WTC11 (cell line): Measurements from ENCODE around the gene GGT6. TPM values are rescaled to one million over a fixed set of nuclear protein-coding genes. Genes with fewer than 3 reads are reported as not detected.

Experiments
- ATAC-seq: fragments of 200-7000 bp; cut with Tn5 transposase; 2 replicates; pipeline ENCODE4 v1.10.0; 2021; ENCODE audit warnings: mild to moderate bottlenecking, moderate library complexity
- CTCF ChIA-PET: fragments of 300-600 bp; sonication (Branson Sonifier 250); formaldehyde crosslinking; loops from one replicate; lab custom pipeline; 2021; ENCODE audit warnings: antibody characterized with exemption; lab: Charles Lee
- POLR2A ChIA-PET: fragments of 350-600 bp; sonication (Branson Sonifier 250); formaldehyde crosslinking; loops from one replicate; lab custom pipeline; 2021; ENCODE audit warnings: antibody characterized with exemption; lab: Charles Lee
- DNase-seq: peaks from one replicate; pipeline ENCODE4 v3.0.0; 2021; ENCODE audit warnings: low spot score
- H3K27ac Mint-ChIP-seq: 2 replicates; pipeline ENCODE4 v1.8.0; 2021; ENCODE audit warnings: mixed read lengths
- H3K27me3 Mint-ChIP-seq: 2 replicates; pipeline ENCODE4 v1.8.0; 2021; ENCODE audit warnings: low read depth, mild to moderate bottlenecking, moderate library complexity, mixed read lengths
- H3K36me3 Mint-ChIP-seq: 2 replicates; pipeline ENCODE4 v1.8.0; 2021; ENCODE audit warnings: mixed read lengths
- H3K4me1 Mint-ChIP-seq: 2 replicates; pipeline ENCODE4 v1.8.0; 2022; ENCODE audit warnings: mixed read lengths
- H3K4me3 Mint-ChIP-seq: 2 replicates; pipeline ENCODE4 v1.8.0; 2021; ENCODE audit warnings: mild to moderate bottlenecking, moderate library complexity, mixed read lengths
- H3K9me3 Mint-ChIP-seq: 2 replicates; pipeline ENCODE4 v1.8.0; 2021; ENCODE audit warnings: mixed read lengths
- AR ChIP-seq: fragments of 250-450 bp; sonication (Bioruptor Pico); IDR thresholded peaks from 2 replicates; pipeline ENCODE4 v1.9.0; 2021; ENCODE audit warnings: mild to moderate bottlenecking
- ATF3 ChIP-seq: sonication (generic); formaldehyde crosslinking; conservative IDR thresholded peaks from 2 replicates; pipeline ENCODE4 v1.8.1; 2022; ENCODE audit warnings: mild to moderate bottlenecking, missing genetic modification reagents
- CREM ChIP-seq: sonication (generic); formaldehyde crosslinking; IDR thresholded peaks from 2 replicates; pipeline ENCODE4 v1.8.1; 2022; ENCODE audit warnings: mild to moderate bottlenecking, missing genetic modification reagents, moderate library complexity
- EMX1 ChIP-seq: fragments of 250-450 bp; sonication (Bioruptor Pico); IDR thresholded peaks from 2 replicates; pipeline ENCODE4 v1.8.0; 2021; ENCODE audit warnings: mild to moderate bottlenecking
- ETV6 ChIP-seq: sonication (generic); formaldehyde crosslinking; IDR thresholded peaks from 2 replicates; pipeline ENCODE4 v1.8.1; 2022; ENCODE audit warnings: mild to moderate bottlenecking, missing genetic modification reagents
- GABPB1 ChIP-seq: sonication (generic); formaldehyde crosslinking; IDR thresholded peaks from 2 replicates; pipeline ENCODE4 v1.8.1; 2023; ENCODE audit warnings: mild to moderate bottlenecking, missing genetic modification reagents
- GTF2I ChIP-seq: fragments of 250-450 bp; sonication (Bioruptor Pico); conservative IDR thresholded peaks from 2 replicates; pipeline ENCODE4 v1.4.0; 2021; ENCODE audit warnings: mild to moderate bottlenecking
- MYBL2 ChIP-seq: sonication (generic); formaldehyde crosslinking; IDR thresholded peaks from 2 replicates; pipeline ENCODE4 v1.8.1; 2023; ENCODE audit warnings: mild to moderate bottlenecking, moderate library complexity, missing genetic modification reagents
- NR1H2 ChIP-seq: sonication (generic); formaldehyde crosslinking; IDR thresholded peaks from 2 replicates; pipeline ENCODE4 v1.9.0; 2021; ENCODE audit warnings: mild to moderate bottlenecking, moderate library complexity, missing genetic modification reagents
- PRRX2 ChIP-seq: fragments of 250-450 bp; sonication (Bioruptor Pico); IDR thresholded peaks from 2 replicates; pipeline ENCODE4 v1.8.0; 2021; ENCODE audit warnings: mild to moderate bottlenecking
- RELA ChIP-seq: sonication (generic); formaldehyde crosslinking; IDR thresholded peaks from 2 replicates; pipeline ENCODE4 v1.8.1; 2022; ENCODE audit warnings: missing genetic modification reagents, mild to moderate bottlenecking, borderline replicate concordance
- SP1 ChIP-seq: sonication (generic); formaldehyde crosslinking; conservative IDR thresholded peaks from 2 replicates; pipeline ENCODE4 v1.8.1; 2022; ENCODE audit warnings: missing genetic modification reagents
- USF2 ChIP-seq: sonication (generic); formaldehyde crosslinking; IDR thresholded peaks from 2 replicates; pipeline ENCODE4 v1.8.1; 2023; ENCODE audit warnings: mild to moderate bottlenecking, missing genetic modification reagents, moderate library complexity
- ZBTB21 ChIP-seq: sonication (generic); formaldehyde crosslinking; IDR thresholded peaks from 2 replicates; pipeline ENCODE4 v1.8.1; 2023; ENCODE audit warnings: mild to moderate bottlenecking, missing genetic modification reagents, borderline replicate concordance
- ZNF396 ChIP-seq: fragments of 250-450 bp; sonication (Bioruptor Pico); IDR thresholded peaks from 2 replicates; pipeline ENCODE4 v1.8.0; 2021; ENCODE audit warnings: mild to moderate bottlenecking, moderate library complexity, borderline replicate concordance
- ZNF423 ChIP-seq: fragments of 250-450 bp; sonication (Bioruptor Pico); IDR thresholded peaks from 2 replicates; pipeline ENCODE4 v2.1.2; 2022; ENCODE audit warnings: mild to moderate bottlenecking, moderate library complexity
- ZNF425 ChIP-seq: fragments of 250-450 bp; sonication (Bioruptor Pico); conservative IDR thresholded peaks from 2 replicates; pipeline ENCODE4 v1.9.0; 2021; ENCODE audit warnings: mild to moderate bottlenecking
- total RNA-seq: library from RNA; stranded (reverse); gene quantifications from 3 replicates; pipeline ENCODE4 v1.2.3, GENCODE V29; 2021
- TF ChIP-seq, protein P1 (sequence below): fragments of 250-450 bp; sonication (Bioruptor Pico); IDR thresholded peaks from 2 replicates; pipeline ENCODE4 v1.9.0; 2021; ENCODE audit warnings: mild to moderate bottlenecking
- TF ChIP-seq, protein P2 (sequence below): sonication (generic); formaldehyde crosslinking; IDR thresholded peaks from 2 replicates; pipeline ENCODE4 v1.8.1; 2023; ENCODE audit warnings: mild to moderate bottlenecking, moderate library complexity, missing genetic modification reagents

Gene GGT6
- total RNA-seq, 1 experiment from 2014 or later, result 0.07 TPM

GRCh38 chr17:4530799-4531730, 29.3 kb downstream of the GGT6 start:
- DNase-seq, result no peak
- H3K27me3 Mint-ChIP-seq, result peaks cover 88% of the 10 kb centered on the region
- H3K36me3 Mint-ChIP-seq, result no peaks in the 10 kb centered on the region
- no peak overlapping the region for H3K4me3 Mint-ChIP-seq
- CTCF ChIA-PET, result no interaction called here
- POLR2A ChIA-PET, result interaction anchor here (0.6 kb wide), 1 partner anchor 895 kb away, joined by 6 read pairs; the partner anchor contains the start of genes CTNS and SHPK
- H3K27ac Mint-ChIP-seq, result no peak overlapping the region
- no peaks in the 10 kb centered on the region for H3K9me3 Mint-ChIP-seq
- ATAC-seq, result no peak
- H3K4me1 Mint-ChIP-seq, result peaks cover 16% of the 10 kb centered on the region
- TF ChIP-seq ATF3 (CRISPR knock-in tag) (no peak), PRRX2 (CRISPR knock-in tag) (no peak)
- TF ChIP-seq, all 79 proteins: peak for 0

DNA sequence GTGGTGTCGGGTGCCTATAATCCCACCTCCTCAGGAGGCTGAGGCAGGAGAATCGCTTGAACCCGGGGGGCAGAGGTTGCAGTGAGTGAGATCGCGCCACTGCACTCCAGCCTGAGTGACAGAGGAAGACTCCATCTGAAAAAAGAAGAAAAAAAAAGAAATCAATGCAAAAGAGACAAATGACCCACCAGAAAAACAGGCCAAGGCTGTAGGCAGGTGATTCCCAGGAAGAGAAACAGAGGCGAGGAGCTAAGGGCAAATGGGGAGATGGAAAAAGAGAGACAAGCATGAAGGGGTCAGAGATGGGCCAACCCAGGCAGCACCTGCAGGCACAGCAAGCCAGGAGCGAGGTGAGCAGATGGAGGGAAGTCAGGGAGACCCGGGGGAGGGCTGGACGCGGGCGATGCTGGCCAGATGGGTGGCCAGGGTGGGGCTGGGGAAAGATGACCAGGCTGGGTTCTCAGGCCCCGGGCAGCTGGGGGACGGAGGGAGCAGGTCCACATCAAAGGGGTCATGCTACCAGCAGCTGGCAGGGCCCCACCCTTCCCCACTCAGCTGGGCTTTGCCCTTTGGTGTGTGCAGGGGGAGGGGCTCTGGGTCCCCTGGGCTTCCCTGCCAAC, 30.7 kb downstream of the GGT6 start:
- ATAC-seq (no peak), DNase-seq (no peak)
- Mint-ChIP-seq H3K9me3 (no peaks in the 10 kb centered on the region), H3K4me3 (no peak overlapping the region), H3K36me3 (no peaks in the 10 kb centered on the region), H3K27me3 (peaks cover 97% of the 10 kb centered on the region), H3K4me1 (peaks cover 10% of the 10 kb centered on the region), H3K27ac (no peak overlapping the region)
- TF ChIP-seq, protein P1, sequence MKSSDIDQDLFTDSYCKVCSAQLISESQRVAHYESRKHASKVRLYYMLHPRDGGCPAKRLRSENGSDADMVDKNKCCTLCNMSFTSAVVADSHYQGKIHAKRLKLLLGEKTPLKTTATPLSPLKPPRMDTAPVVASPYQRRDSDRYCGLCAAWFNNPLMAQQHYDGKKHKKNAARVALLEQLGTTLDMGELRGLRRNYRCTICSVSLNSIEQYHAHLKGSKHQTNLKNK (CRISPR knock-in tag), result no peak
- TF ChIP-seq ZNF425 (CRISPR knock-in tag), result no peak
- no peak for TF ChIP-seq CREM (CRISPR knock-in tag)
- no peak for TF ChIP-seq ZNF423
- no peak for TF ChIP-seq ETV6 (CRISPR knock-in tag)
- TF ChIP-seq SP1 (CRISPR knock-in tag), result no peak
- TF ChIP-seq USF2, result no peak
- no peak for TF ChIP-seq EMX1 (CRISPR knock-in tag)
- no peak for TF ChIP-seq NR1H2 (CRISPR knock-in tag)
- ChIA-PET CTCF (interaction anchor here (0.6 kb wide), 1 partner anchor 108 kb away, joined by 3 read pairs; no protein-coding TSS in a partner anchor), POLR2A (no interaction called here)

GRCh38 chr17:4527566-4528125, 32.7 kb downstream of the GGT6 start:
- Mint-ChIP-seq H3K4me3 (no peak overlapping the region), H3K4me1 (peaks cover 7% of the 10 kb centered on the region), H3K36me3 (no peaks in the 10 kb centered on the region), H3K27ac (no peak overlapping the region), H3K27me3 (peaks cover 99% of the 10 kb centered on the region), H3K9me3 (no peaks in the 10 kb centered on the region)
- ATAC-seq, result peak; percentile 21
- ChIA-PET CTCF (interaction anchor here (0.7 to 1.2 kb wide), 3 partner anchors 11 to 106 kb away, joined by 3 to 7 read pairs (median 4); no protein-coding TSS in a partner anchor), POLR2A (interaction anchor here (0.6 kb wide), 1 partner anchor 35 kb away, joined by 3 read pairs; no protein-coding TSS in a partner anchor)
- no peak for DNase-seq
- TF ChIP-seq GTF2I, result no peak
- no peak for TF ChIP-seq GABPB1 (CRISPR knock-in tag)
- TF ChIP-seq, protein P1 (CRISPR knock-in tag), result no peak
- no peak for TF ChIP-seq RELA
- TF ChIP-seq AR, result no peak
- TF ChIP-seq ZNF423, result no peak
- no peak for TF ChIP-seq MYBL2
- TF ChIP-seq ZBTB21 (CRISPR knock-in tag), result no peak
- TF ChIP-seq, protein P2, sequence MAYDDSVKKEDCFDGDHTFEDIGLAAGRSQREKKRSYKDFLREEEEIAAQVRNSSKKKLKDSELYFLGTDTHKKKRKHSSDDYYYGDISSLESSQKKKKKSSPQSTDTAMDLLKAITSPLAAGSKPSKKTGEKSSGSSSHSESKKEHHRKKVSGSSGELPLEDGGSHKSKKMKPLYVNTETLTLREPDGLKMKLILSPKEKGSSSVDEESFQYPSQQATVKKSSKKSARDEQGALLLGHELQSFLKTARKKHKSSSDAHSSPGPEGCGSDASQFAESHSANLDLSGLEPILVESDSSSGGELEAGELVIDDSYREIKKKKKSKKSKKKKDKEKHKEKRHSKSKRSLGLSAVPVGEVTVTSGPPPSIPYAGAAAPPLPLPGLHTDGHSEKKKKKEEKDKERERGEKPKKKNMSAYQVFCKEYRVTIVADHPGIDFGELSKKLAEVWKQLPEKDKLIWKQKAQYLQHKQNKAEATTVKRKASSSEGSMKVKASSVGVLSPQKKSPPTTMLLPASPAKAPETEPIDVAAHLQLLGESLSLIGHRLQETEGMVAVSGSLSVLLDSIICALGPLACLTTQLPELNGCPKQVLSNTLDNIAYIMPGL (CRISPR knock-in tag), result no peak
- no peak for TF ChIP-seq ZNF396 (CRISPR knock-in tag)
